HG03060 (cell line): Measurements from ENCODE around the gene NPIPA3.
"Not testable (repeated sequence)": the region's sequence is repeated elsewhere in the genome, so short reads cannot be mapped to it uniquely, and the experiment has no call there.

Experiments
- ATAC-seq: cut with Tn5 transposase; IDR thresholded peaks from one replicate; pipeline ENCODE4 v1.9.1; 2021; ENCODE audit warnings: low read depth, moderate number of reproducible peaks; ENCODE audit not compliant: unreplicated experiment

The NPIPA3 gene

GRCh38 chr16:14741794-14742193 lies 38.6 kb downstream of the NPIPA3 start:
- ATAC-seq: not testable (repeated sequence)

- ATAC-seq: peak; percentile 73
Measured at GRCh38 chr16:14742273-14743128, 39.3 kb downstream of the NPIPA3 start, which contains the start of gene NPIPA2. TSS of gene NPIPA2 (plus strand) at chr16:14742533. CDS start at chr16:14748066, 5,533 bp downstream.

DNA sequence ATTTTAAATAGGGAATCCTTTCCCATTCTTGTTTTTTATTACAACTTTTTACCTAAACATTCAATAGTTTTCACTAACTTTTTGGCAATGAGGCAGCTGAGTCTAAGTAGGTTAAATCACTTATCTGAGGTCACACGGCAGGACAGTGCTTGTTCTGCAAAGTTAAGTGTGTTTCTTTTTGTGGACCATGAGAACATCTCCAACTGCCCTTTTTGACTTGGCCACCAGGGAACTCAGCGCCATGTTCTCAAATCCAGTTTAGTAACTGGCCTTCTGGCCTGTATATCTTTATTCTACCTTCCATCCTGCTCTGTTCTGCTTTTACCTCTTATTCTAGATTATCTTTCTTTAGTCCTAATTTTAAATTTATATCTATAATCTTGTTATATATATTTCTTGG lies 70.4 kb downstream of the NPIPA3 start:
- not testable (repeated sequence) for ATAC-seq

- not testable (repeated sequence) for ATAC-seq
Measured at GRCh38 chr16:14775624-14776023, 72.4 kb downstream of the NPIPA3 start.
